Liver (tissue), 9 donors: ENCODE measurements around the gene CBX2. TPM values are rescaled to one million over a fixed set of nuclear protein-coding genes. Genes with fewer than 3 reads are reported as not detected.

Experiments
- DNase-seq: peaks from one replicate; pipeline ENCODE4 v3.0.0-alpha.2; 2017; ENCODE audit warnings: low spot score
- H3K27ac ChIP-seq, 2 donors: one replicate each; pipeline ENCODE4 v1.7.0; 2013; ENCODE audit warnings: inconsistent platforms in 2 of 2, low read length in 2 of 2, control low read depth in 1 of 2, low read depth in 1 of 2, mild to moderate bottlenecking in 1 of 2
- H3K27me3 ChIP-seq, 4 donors: one replicate each; pipeline versions ENCODE4 v1.6.1 to v1.7.0; 2013; ENCODE audit warnings: low read length in 3 of 4, inconsistent platforms in 1 of 4, mild to moderate bottlenecking in 1 of 4, moderate library complexity in 1 of 4; ENCODE audit not compliant: control insufficient read depth in 4 of 4, insufficient read depth in 4 of 4
- H3K36me3 ChIP-seq, 4 donors: one replicate each; pipeline versions ENCODE4 v1.6.1 to v1.7.0; 2013; ENCODE audit warnings: low read length in 3 of 4, mild to moderate bottlenecking in 3 of 4, low read depth in 1 of 4, moderate library complexity in 1 of 4; ENCODE audit not compliant: control insufficient read depth in 4 of 4, insufficient read depth in 3 of 4
- H3K4me1 ChIP-seq, 4 donors: one replicate each; pipeline versions ENCODE4 v1.6.1 to v1.7.0; 2013; ENCODE audit warnings: low read length in 3 of 4, mild to moderate bottlenecking in 3 of 4, moderate library complexity in 1 of 4; ENCODE audit not compliant: control insufficient read depth in 4 of 4, insufficient read depth in 4 of 4
- H3K4me3 ChIP-seq, 3 donors: one replicate each; pipeline versions ENCODE4 v1.6.1 to v1.7.0; 2013; ENCODE audit warnings: low read length in 3 of 3, control low read depth in 1 of 3, low read depth in 1 of 3, mild to moderate bottlenecking in 1 of 3
- H3K9ac ChIP-seq, 2 donors: one replicate each; pipeline ENCODE4 v1.7.0; 2013; ENCODE audit warnings: low read length in 2 of 2, mild to moderate bottlenecking in 2 of 2, moderate library complexity in 2 of 2, control low read depth in 1 of 2, low read depth in 1 of 2
- H3K9me3 ChIP-seq, 4 donors: one replicate each; pipeline versions ENCODE4 v1.6.1 to v1.7.0; 2013; ENCODE audit warnings: low read length in 3 of 4; ENCODE audit not compliant: control insufficient read depth in 4 of 4
- ATF3 ChIP-seq: IDR thresholded peaks from 2 replicates; pipeline ENCODE4 v1.6.1; 2016; ENCODE audit warnings: antibody characterized with exemption
- CTCF ChIP-seq: fragments of 150-350 bp; IDR thresholded peaks from 2 replicates; pipeline ENCODE4 v1.5.1; 2017; ENCODE audit warnings: improper control_type of control experiment, low read depth, low read length; ENCODE audit not compliant: missing input control
- EGR1 ChIP-seq, 2 donors: IDR thresholded peaks; 2 replicates each; pipeline ENCODE4 v1.6.1; 2016 to 2018; ENCODE audit warnings: antibody characterized with exemption in 2 of 2, low read depth in 2 of 2
- FOXA1 ChIP-seq: IDR thresholded peaks from 2 replicates; pipeline ENCODE4 v1.6.1; 2016; ENCODE audit warnings: antibody characterized with exemption
- FOXA2 ChIP-seq: IDR thresholded peaks from 2 replicates; pipeline ENCODE4 v1.6.1; 2016; ENCODE audit warnings: antibody characterized with exemption
- GABPA ChIP-seq, 2 donors: IDR thresholded peaks in 1 of 2; conservative IDR thresholded peaks in 1 of 2; 2 replicates each; pipeline ENCODE4 v1.6.1; 2016; ENCODE audit warnings: antibody characterized with exemption in 2 of 2, mild to moderate bottlenecking in 1 of 2, moderate library complexity in 1 of 2
- HNF4A ChIP-seq, 2 donors: conservative IDR thresholded peaks; 2 replicates each; pipeline ENCODE4 v1.6.1; 2016; ENCODE audit warnings: antibody characterized with exemption in 2 of 2, mild to moderate bottlenecking in 2 of 2
- HNF4G ChIP-seq: IDR thresholded peaks from 2 replicates; pipeline ENCODE4 v1.6.1; 2016; ENCODE audit warnings: antibody characterized with exemption
- JUND ChIP-seq, 2 donors: IDR thresholded peaks; 2 replicates each; pipeline ENCODE4 v1.6.1; 2016; ENCODE audit warnings: antibody characterized with exemption in 2 of 2
- MAX ChIP-seq: IDR thresholded peaks from 2 replicates; pipeline ENCODE4 v1.6.1; 2016; ENCODE audit warnings: antibody characterized with exemption
- RAD21 ChIP-seq, 2 donors: IDR thresholded peaks; 2 replicates each; pipeline ENCODE4 v1.6.1; 2016; ENCODE audit warnings: antibody characterized with exemption in 2 of 2, mild to moderate bottlenecking in 2 of 2
- RXRA ChIP-seq, 2 donors: IDR thresholded peaks; 2 replicates each; pipeline ENCODE4 v1.6.1; 2017 to 2018; ENCODE audit warnings: antibody characterized with exemption in 2 of 2, mild to moderate bottlenecking in 1 of 2
- TAF1 ChIP-seq: conservative IDR thresholded peaks from 2 replicates; pipeline ENCODE4 v1.6.1; 2016; ENCODE audit warnings: antibody characterized with exemption, mild to moderate bottlenecking
- YY1 ChIP-seq: IDR thresholded peaks from 2 replicates; pipeline ENCODE4 v1.6.1; 2016; ENCODE audit warnings: antibody characterized with exemption, mild to moderate bottlenecking
- ZBTB33 ChIP-seq: IDR thresholded peaks from 2 replicates; pipeline ENCODE4 v1.6.1; 2016; ENCODE audit warnings: antibody characterized with exemption
- WGBS: extraction: QIAGEN DNeasy Blood & Tissue Kit; methylation state at CpG from one replicate; pipeline ENCODE4 v1.1.7; 2013; 5-methylcytosine and 5-hydroxymethylcytosine counted together
- polyA plus RNA-seq, 2 donors: library from polyadenylated mRNA; stranded (reverse) in 1 of 2; unstranded in 1 of 2; fragments of 200-250 nt in 1 of 2; fragments of >200 nt in 1 of 2; fragmentation: Nextera tagmentation in 1 of 2; extraction: Ambion mirVana in 1 of 2; gene quantifications; one replicate each; pipeline versions ENCODE4 v1.2.1 to v1.2.3, GENCODE V29; 2013 to 2015
- total RNA-seq, 2 donors: library from RNA; depleted of rRNA; stranded (reverse); fragments of >200 nt; gene quantifications; one replicate each; pipeline ENCODE4 v1.2.3, GENCODE V29; 2014
- donor health status: healthy.
- donor health status: healthy.
- donor health status: healthy.
- donor health status: healthy.
- donor health status: healthy.

CBX2 gene
- total and polyA plus RNA-seq, 4 donors = 0.33 to 2.4 (median 0.53) TPM

GRCh38 chr17:79777120-79777893 lies 641 bp upstream of the CBX2 start:
- H3K4me3 ChIP-seq = peak overlapping the region in 1 of 3 donors; percentile 63
- TF ChIP-seq CTCF = peak; percentile 9
- TF ChIP-seq FOXA1 = no peak
- no peak for TF ChIP-seq YY1
- no peak for TF ChIP-seq FOXA2
- no peak for TF ChIP-seq RXRA (IDR thresholded peaks at IDR 0.05)
- no peak for TF ChIP-seq ZBTB33
- no peak for TF ChIP-seq GABPA (IDR thresholded peaks at IDR 0.05 in 1 of 2, conservative IDR thresholded peaks at IDR 0.05 in 1 of 2)
- TF ChIP-seq JUND (IDR thresholded peaks at IDR 0.05) = no peak
- peaks cover 0 to 18% (median 6%) of the 10 kb centered on the region in 4 donors for H3K27me3 ChIP-seq
- H3K27ac ChIP-seq = peak overlapping the region in 1 of 2 donors; percentile 18
- DNase-seq = no peak
- H3K9me3 ChIP-seq = peaks cover 0 to 4% (median 0%) of the 10 kb centered on the region in 4 donors
- H3K4me1 ChIP-seq = peaks cover 6 to 29% (median 17%) of the 10 kb centered on the region in 4 donors
- WGBS = 3% methylated on average over 51 of the region's 51 CpGs
- H3K9ac ChIP-seq = no peak overlapping the region
- H3K36me3 ChIP-seq = no peaks in the 10 kb centered on the region

- peaks cover 0 to 4% (median 0%) of the 10 kb centered on the region in 4 donors for H3K9me3 ChIP-seq
- 6% methylated on average over 49 of the region's 49 CpGs for WGBS
- H3K27ac ChIP-seq = no peak overlapping the region
- H3K4me3 ChIP-seq = peak overlapping the region in 1 of 3 donors; percentile 63
- no peak for TF ChIP-seq HNF4G
- TF ChIP-seq RAD21 (IDR thresholded peaks at IDR 0.05) = no peak
- peaks cover 6 to 29% (median 17%) of the 10 kb centered on the region in 4 donors for H3K4me1 ChIP-seq
- no peaks in the 10 kb centered on the region for H3K36me3 ChIP-seq
- DNase-seq = no peak
- peaks cover 0 to 18% (median 6%) of the 10 kb centered on the region in 4 donors for H3K27me3 ChIP-seq
- no peak overlapping the region for H3K9ac ChIP-seq
Observed at GRCh38 chr17:79778504-79779083, 646 bp downstream of the CBX2 start.

- WGBS = 39% methylated on average over 17 of the region's 17 CpGs
- H3K27ac ChIP-seq = no peak overlapping the region
Observed at GRCh38 chr17:79779084-79779529, 1.2 kb downstream of the CBX2 start.

More at GRCh38 chr17:79779084-79779529, 1.2 kb downstream of the CBX2 start:
- H3K9me3 ChIP-seq = peaks cover 0 to 4% (median 0%) of the 10 kb centered on the region in 4 donors
- H3K27me3 ChIP-seq = peaks cover 0 to 15% (median 4%) of the 10 kb centered on the region in 4 donors
- H3K36me3 ChIP-seq = no peaks in the 10 kb centered on the region
- no peak for DNase-seq
- H3K4me3 ChIP-seq = no peak overlapping the region
- no peak overlapping the region for H3K9ac ChIP-seq
- H3K4me1 ChIP-seq = peaks cover 6 to 29% (median 17%) of the 10 kb centered on the region in 4 donors
- TF ChIP-seq FOXA2 (no peak), EGR1 (IDR thresholded peaks at IDR 0.05; ENCODE audit: low read depth in 2 of 2) (no peak), TAF1 (no peak), MAX (no peak), ATF3 (no peak), CTCF (no peak), RAD21 (IDR thresholded peaks at IDR 0.05) (no peak), HNF4A (conservative IDR thresholded peaks at IDR 0.05) (no peak), GABPA (IDR thresholded peaks at IDR 0.05 in 1 of 2, conservative IDR thresholded peaks at IDR 0.05 in 1 of 2) (no peak), FOXA1 (no peak), JUND (IDR thresholded peaks at IDR 0.05) (no peak), ZBTB33 (no peak)
